Neural cell (in vitro differentiated cells): Measurements from ENCODE around the gene ZNF574. TPM values are rescaled to one million over a fixed set of nuclear protein-coding genes. Genes with fewer than 3 reads are reported as not detected.

Experiments
- H2AFZ ChIP-seq: fragments of 200-600, 300-800 bp; sonication (generic), shearing (Covaris generic); 2 replicates; pipeline ENCODE4 v1.6.0; 2014; ENCODE audit warnings: low read depth, mild to moderate bottlenecking, antibody characterized with exemption, low read length, moderate library complexity
- H3F3A ChIP-seq: fragments of 200-600 bp; shearing (Covaris generic); 2 replicates; pipeline ENCODE4 v1.6.1; 2016; ENCODE audit warnings: mild to moderate bottlenecking, moderate library complexity, mixed read lengths, antibody characterized with exemption, low read length; ENCODE audit not compliant: insufficient read depth, poor library complexity, severe bottlenecking
- H3K27ac ChIP-seq: fragments of 200-600, 300-800 bp; sonication (generic), shearing (Covaris generic); 2 replicates; pipeline ENCODE4 v1.5.1; 2014; ENCODE audit warnings: mild to moderate bottlenecking, low read length, moderate library complexity
- H3K27me3 ChIP-seq: fragments of 300-800, 200-600 bp; sonication (generic), shearing (Covaris generic); 2 replicates; pipeline ENCODE4 v1.6.0; 2014; ENCODE audit warnings: mild to moderate bottlenecking, low read depth, low read length, moderate library complexity; ENCODE audit not compliant: insufficient read depth
- H3K36me3 ChIP-seq: fragments of 300-800, 200-600 bp; sonication (generic), shearing (Covaris generic); 2 replicates; pipeline ENCODE4 v1.5.1; 2014; ENCODE audit warnings: mild to moderate bottlenecking, antibody characterized with exemption, low read length, moderate library complexity; ENCODE audit not compliant: insufficient read depth
- H3K4me2 ChIP-seq: fragments of 300-800, 200-600 bp; sonication (generic), shearing (Covaris generic); 2 replicates; pipeline ENCODE4 v1.6.0; 2014; ENCODE audit warnings: mild to moderate bottlenecking, low read length
- H3K4me3 ChIP-seq: fragments of 300-800, 200-600 bp; sonication (generic), shearing (Covaris generic); 2 replicates; pipeline ENCODE4 v1.5.1; 2014; ENCODE audit warnings: mild to moderate bottlenecking, low read length, moderate library complexity
- H3K79me2 ChIP-seq: fragments of 200-600 bp; shearing (Covaris generic); replicated peaks from 2 replicates; pipeline ENCODE4 v1.6.0; 2014; ENCODE audit warnings: mild to moderate bottlenecking, low read length, moderate library complexity; ENCODE audit not compliant: insufficient read depth
- H3K9ac ChIP-seq: fragments of 300-800, 200-600 bp; sonication (generic), shearing (Covaris generic); 2 replicates; pipeline ENCODE4 v1.6.1; 2016; ENCODE audit warnings: mild to moderate bottlenecking, low read length, mixed read lengths
- H3K9me2 ChIP-seq: fragments of 200-600 bp; shearing (Covaris generic); 2 replicates; pipeline ENCODE4 v1.6.1; 2016; ENCODE audit warnings: mild to moderate bottlenecking, low read length, mixed read lengths; ENCODE audit not compliant: insufficient read depth
- H3K9me3 ChIP-seq: fragments of 200-600, 300-800 bp; sonication (generic), shearing (Covaris generic); 2 replicates; pipeline ENCODE4 v1.6.1; 2016; ENCODE audit warnings: mild to moderate bottlenecking, mixed run types, low read length, moderate library complexity, mixed read lengths
- H4K20me1 ChIP-seq: fragments of 200-600 bp; shearing (Covaris generic); 2 replicates; pipeline ENCODE4 v1.6.1; 2016; ENCODE audit warnings: mild to moderate bottlenecking, mixed run types; ENCODE audit not compliant: insufficient read depth
- CTCF ChIP-seq: fragments of 450-650 bp; IDR thresholded peaks from 2 replicates; pipeline ENCODE4 v1.5.1; 2014; ENCODE audit warnings: antibody characterized with exemption, mild to moderate bottlenecking, moderate library complexity; ENCODE audit not compliant: poor library complexity, severe bottlenecking
- EP300 ChIP-seq: fragments of 450-650 bp; conservative IDR thresholded peaks from 2 replicates; pipeline ENCODE4 v1.6.1; 2014; ENCODE audit warnings: antibody characterized with exemption, mild to moderate bottlenecking, moderate library complexity; ENCODE audit not compliant: poor library complexity, severe bottlenecking
- EZH2 ChIP-seq: fragments of 200-600, 300-800 bp; shearing (Covaris generic), sonication (generic); IDR thresholded peaks from 2 replicates; pipeline ENCODE4 v1.6.1; 2014; ENCODE audit warnings: antibody characterized with exemption, low read length, borderline replicate concordance, mild to moderate bottlenecking; ENCODE audit not compliant: insufficient read depth, poor library complexity, severe bottlenecking
- MXI1 ChIP-seq: fragments of 450-650 bp; conservative IDR thresholded peaks from 2 replicates; pipeline ENCODE4 v1.6.1; 2014; ENCODE audit warnings: antibody characterized with exemption, mild to moderate bottlenecking; ENCODE audit not compliant: poor library complexity, severe bottlenecking
- POLR2AphosphoS5 ChIP-seq: IDR thresholded peaks from 2 replicates; pipeline ENCODE4 v1.6.1; 2012
- RAD21 ChIP-seq: fragments of 450-650 bp; conservative IDR thresholded peaks from 2 replicates; pipeline ENCODE4 v1.6.1; 2014; ENCODE audit warnings: antibody characterized with exemption, mild to moderate bottlenecking, moderate library complexity
- REST ChIP-seq: IDR thresholded peaks from 2 replicates; pipeline ENCODE4 v1.6.1; 2012; ENCODE audit warnings: borderline replicate concordance
- SMC3 ChIP-seq: fragments of 450-650 bp; conservative IDR thresholded peaks from 2 replicates; pipeline ENCODE4 v1.6.1; 2014; ENCODE audit warnings: antibody characterized with exemption, mild to moderate bottlenecking, moderate library complexity; ENCODE audit not compliant: poor library complexity
- TAF1 ChIP-seq: IDR thresholded peaks from 2 replicates; pipeline ENCODE4 v1.6.1; 2012; ENCODE audit warnings: low read depth
- polyA plus RNA-seq: library from polyadenylated mRNA; depleted of rRNA; stranded (reverse); fragments of >200 nt; gene quantifications from 2 replicates; pipeline ENCODE4 v1.2.3, GENCODE V29; 2014

ZNF574 gene
- polyA plus RNA-seq, 1 donor from 2014 or later: 7.0 TPM

GRCh38 chr19:42068756-42069571, 7.0 kb upstream of the ZNF574 start:
- Histone ChIP-seq H3K9me3 (no peaks in the 10 kb centered on the region), H3K9me2 (no peaks in the 10 kb centered on the region), H3F3A (peaks cover 3% of the 10 kb centered on the region), H3K4me2 (peak overlapping the region; percentile 88), H3K27me3 (no peaks in the 10 kb centered on the region), H3K4me3 (peak overlapping the region; percentile 90), H3K36me3 (no peaks in the 10 kb centered on the region), H2AFZ (peak overlapping the region; percentile 40), H4K20me1 (no peaks in the 10 kb centered on the region), H3K9ac (peak overlapping the region; percentile 96), H3K27ac (peak overlapping the region; percentile 92), H3K79me2 (peaks cover 58% of the 10 kb centered on the region)
- TF ChIP-seq RAD21 (no peak), MXI1 (no peak), EP300 (no peak), CTCF (no peak), POLR2AphosphoS5 (no peak), EZH2 (no peak), TAF1 (no peak), REST (no peak), SMC3 (no peak)

- Histone ChIP-seq H3K27ac (peak within 1 kb of the TSS; percentile 92), H3K9ac (peak within 1 kb of the TSS; percentile 96), H3K9me2 (no peaks in the 10 kb centered on the region), H4K20me1 (no peaks in the 10 kb centered on the region), H3K4me3 (peak within 1 kb of the TSS; percentile 90), H3K4me2 (peak within 1 kb of the TSS; percentile 88), H3K27me3 (no peaks in the 10 kb centered on the region), H3F3A (peaks cover 3% of the 10 kb centered on the region), H3K9me3 (no peaks in the 10 kb centered on the region), H2AFZ (peak within 1 kb of the TSS; percentile 40), H3K79me2 (peaks cover 62% of the 10 kb centered on the region), H3K36me3 (no peaks in the 10 kb centered on the region)
- TF ChIP-seq REST (peak; percentile 53), POLR2AphosphoS5 (peak; percentile 96), CTCF (no peak), TAF1 (peak; percentile 81), MXI1 (peak; percentile 51), EP300 (peak; percentile 45)
Measured at GRCh38 chr19:42069619-42070351, 6.2 kb upstream of the ZNF574 start, which contains the start of gene GRIK5. Gene GRIK5, minus strand, starts transcription at chr19:42070206. Its CDS starts 4,436 bp downstream, at chr19:42065770.
